ENCODE measurements around the gene CCDC178.

GRCh38 chr18:32998921-32999320 is 441.6 kb downstream of the CCDC178 start:
- no peak for TF ChIP-seq PKNOX1 (IDR thresholded peaks at IDR 0.05)
- TF ChIP-seq ELF4 (IDR thresholded peaks at IDR 0.05), result no peak
- no peak for TF ChIP-seq SUZ12 (IDR thresholded peaks at IDR 0.05)
- TF ChIP-seq SP1 (IDR thresholded peaks at IDR 0.05), result no peak

All from HEK293T (cell line).